ENCODE measurements around the gene DGKD. TPM values are rescaled to one million over a fixed set of nuclear protein-coding genes. Genes with fewer than 3 reads are reported as not detected.
A peak's percentile ranks its signal among the peaks of the same experiment; 100 is the strongest.

DGKD gene
- total and polyA plus RNA-seq, 2 donors (not counting 1 experiment from before 2014, with no cell fraction given), result 224 to 396 TPM

GRCh38 chr2:233430081-233430480, 75.8 kb downstream of the DGKD start:
- ChIA-PET CTCF (interaction anchor here (1.0 to 3.7 kb wide), 4 partner anchors 8 to 26 kb away, joined by 4 to 16 read pairs (median 8); no protein-coding TSS in a partner anchor), POLR2A (no interaction called here)
- DNase-seq (no peak), ATAC-seq (ENCODE audit: low read depth) (no peak)
- TF ChIP-seq, protein P1, sequence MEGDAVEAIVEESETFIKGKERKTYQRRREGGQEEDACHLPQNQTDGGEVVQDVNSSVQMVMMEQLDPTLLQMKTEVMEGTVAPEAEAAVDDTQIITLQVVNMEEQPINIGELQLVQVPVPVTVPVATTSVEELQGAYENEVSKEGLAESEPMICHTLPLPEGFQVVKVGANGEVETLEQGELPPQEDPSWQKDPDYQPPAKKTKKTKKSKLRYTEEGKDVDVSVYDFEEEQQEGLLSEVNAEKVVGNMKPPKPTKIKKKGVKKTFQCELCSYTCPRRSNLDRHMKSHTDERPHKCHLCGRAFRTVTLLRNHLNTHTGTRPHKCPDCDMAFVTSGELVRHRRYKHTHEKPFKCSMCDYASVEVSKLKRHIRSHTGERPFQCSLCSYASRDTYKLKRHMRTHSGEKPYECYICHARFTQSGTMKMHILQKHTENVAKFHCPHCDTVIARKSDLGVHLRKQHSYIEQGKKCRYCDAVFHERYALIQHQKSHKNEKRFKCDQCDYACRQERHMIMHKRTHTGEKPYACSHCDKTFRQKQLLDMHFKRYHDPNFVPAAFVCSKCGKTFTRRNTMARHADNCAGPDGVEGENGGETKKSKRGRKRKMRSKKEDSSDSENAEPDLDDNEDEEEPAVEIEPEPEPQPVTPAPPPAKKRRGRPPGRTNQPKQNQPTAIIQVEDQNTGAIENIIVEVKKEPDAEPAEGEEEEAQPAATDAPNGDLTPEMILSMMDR (IDR thresholded peaks at IDR 0.05), result no peak
- TF ChIP-seq EZH2 (IDR thresholded peaks at IDR 0.05; ENCODE audit: borderline replicate concordance, insufficient read depth, low read depth, low read length, poor library complexity, severe bottlenecking), result no peak
- H3K4me1 Mint-ChIP-seq, result peaks cover 64% of the 10 kb centered on the region
- Histone ChIP-seq H3K4me3 (ENCODE audit: control extremely low read depth in 1 of 5, extremely low read depth in 1 of 5, insufficient read depth in 1 of 5, low read depth in 2 of 5, low read length in 4 of 5) (no peak overlapping the region), H3K36me3 (replicated peaks in 1 of 2; ENCODE audit: control extremely low read depth in 1 of 2, control insufficient read depth in 1 of 2, extremely low read depth in 1 of 2, insufficient read depth in 2 of 2, low read length in 1 of 2) (peaks cover 6 to 45% of the 10 kb centered on the region in 2 experiments), H2AFZ (ENCODE audit: insufficient read depth, low read depth, low read length, poor library complexity, severe bottlenecking) (no peak overlapping the region), H3K9me3 (ENCODE audit: control extremely low read depth in 1 of 3, control insufficient read depth in 2 of 3, insufficient read depth in 1 of 3, low read length in 2 of 3) (no peaks in the 10 kb centered on the region), H3K27me3 (replicated peaks in 1 of 4; ENCODE audit: control extremely low read depth in 1 of 4, control insufficient read depth in 3 of 4, insufficient read depth in 4 of 4, low read length in 3 of 4) (no peaks in the 10 kb centered on the region), H3K27ac (ENCODE audit: low read length in 2 of 2) (peak overlapping the region in 1 of 2 donors; percentile 48), H3K4me1 (ENCODE audit: control insufficient read depth in 2 of 2, insufficient read depth in 2 of 2, low read length in 2 of 2) (peaks cover 13 to 17% of the 10 kb centered on the region in 2 donors), H4K20me1 (ENCODE audit: control insufficient read depth, insufficient read depth, low read length, poor library complexity, severe bottlenecking) (peaks cover 83% of the 10 kb centered on the region), H3K4me2 (replicated peaks; ENCODE audit: low read depth, low read length, poor library complexity, severe bottlenecking) (no peak overlapping the region), H3K9ac (ENCODE audit: low read length) (no peak overlapping the region), H3K79me2 (ENCODE audit: control insufficient read depth, insufficient read depth, low read length) (peaks cover 97% of the 10 kb centered on the region)
- H3K27ac Mint-ChIP-seq, result no peak overlapping the region
- WGBS (ENCODE audit: insufficient coverage), result 100% methylated on average over 1 of the region's 4 CpGs
- no peak overlapping the region for H3K4me3 Mint-ChIP-seq
- H3K9me3 Mint-ChIP-seq (ENCODE audit: insufficient read depth), result no peaks in the 10 kb centered on the region
- no peaks in the 10 kb centered on the region for H3K27me3 Mint-ChIP-seq
- intact Hi-C loops (cut with micrococcal nuclease), result no loop called here

GRCh38 chr2:233430651-233431050, 76.4 kb downstream of the DGKD start:
- Histone ChIP-seq H3K36me3 (replicated peaks in 1 of 2; ENCODE audit: control extremely low read depth in 1 of 2, control insufficient read depth in 1 of 2, extremely low read depth in 1 of 2, insufficient read depth in 2 of 2, low read length in 1 of 2) (peaks cover 6 to 48% of the 10 kb centered on the region in 2 experiments), H4K20me1 (ENCODE audit: control insufficient read depth, insufficient read depth, low read length, poor library complexity, severe bottlenecking) (peaks cover 88% of the 10 kb centered on the region), H3K27me3 (replicated peaks in 1 of 4; ENCODE audit: control extremely low read depth in 1 of 4, control insufficient read depth in 3 of 4, insufficient read depth in 4 of 4, low read length in 3 of 4) (no peaks in the 10 kb centered on the region), H2AFZ (ENCODE audit: insufficient read depth, low read depth, low read length, poor library complexity, severe bottlenecking) (no peak overlapping the region), H3K9me3 (ENCODE audit: control extremely low read depth in 1 of 3, control insufficient read depth in 2 of 3, insufficient read depth in 1 of 3, low read length in 2 of 3) (no peaks in the 10 kb centered on the region), H3K9ac (ENCODE audit: low read length) (no peak overlapping the region), H3K79me2 (ENCODE audit: control insufficient read depth, insufficient read depth, low read length) (peaks cover 97% of the 10 kb centered on the region), H3K4me3 (ENCODE audit: control extremely low read depth in 1 of 5, extremely low read depth in 1 of 5, insufficient read depth in 1 of 5, low read depth in 2 of 5, low read length in 4 of 5) (no peak overlapping the region), H3K4me1 (ENCODE audit: control insufficient read depth in 2 of 2, insufficient read depth in 2 of 2, low read length in 2 of 2) (peaks cover 16 to 23% of the 10 kb centered on the region in 2 donors), H3K27ac (ENCODE audit: low read length in 2 of 2) (peak overlapping the region in 1 of 2 donors; percentile 48), H3K4me2 (replicated peaks; ENCODE audit: low read depth, low read length, poor library complexity, severe bottlenecking) (no peak overlapping the region)
- H3K9me3 Mint-ChIP-seq (ENCODE audit: insufficient read depth), result no peaks in the 10 kb centered on the region
- ChIA-PET CTCF (interaction anchor here (0.9 to 3.7 kb wide), 5 partner anchors 9 to 36 kb away, joined by 3 to 16 read pairs (median 4); no protein-coding TSS in a partner anchor), POLR2A (no interaction called here)
- peak overlapping the region; percentile 29 for H3K27ac Mint-ChIP-seq
- WGBS (ENCODE audit: insufficient coverage), result no CpG with 5 or more reads among the region's 1 CpG
- DNase-seq, result no peak
- H3K27me3 Mint-ChIP-seq, result no peaks in the 10 kb centered on the region
- no peak for ATAC-seq (ENCODE audit: low read depth)
- H3K4me1 Mint-ChIP-seq, result peaks cover 66% of the 10 kb centered on the region
- intact Hi-C loops (cut with micrococcal nuclease), result no loop called here
- TF ChIP-seq, protein P1 (IDR thresholded peaks at IDR 0.05), result no peak
- no peak for TF ChIP-seq EZH2 (IDR thresholded peaks at IDR 0.05; ENCODE audit: borderline replicate concordance, insufficient read depth, low read depth, low read length, poor library complexity, severe bottlenecking)
- H3K4me3 Mint-ChIP-seq, result no peak overlapping the region
